NCI-H510A (cell line): ENCODE results near the gene PARS2.

ENCODE experiments used
- DNase-seq: peaks from one replicate; lab custom pipeline; 2025; lab: John Stamatoyannopoulos, UW

PARS2 gene

GRCh38 chr1:54736685-54737084, 27.6 kb downstream of the PARS2 start:
- no peak for DNase-seq

GRCh38 chr1:54728027-54728426, 36.3 kb downstream of the PARS2 start:
- no peak for DNase-seq

- no peak for DNase-seq
These were observed 39.6 kb downstream of the PARS2 start for GRCh38 chr1:54724771-54725170.

- DNase-seq = no peak
These were observed 40.3 kb downstream of the PARS2 start for GRCh38 chr1:54723985-54724384.

- DNase-seq = no peak
These were observed 42.6 kb downstream of the PARS2 start for GRCh38 chr1:54721719-54722118.

GRCh38 chr1:54716299-54717047, 47.9 kb downstream of the PARS2 start:
- no peak for DNase-seq

GRCh38 chr1:54715493-54716298, 48.6 kb downstream of the PARS2 start, which contains the start of gene TTC4:
TSS of gene TTC4 (plus strand) at chr1:54715861. CDS start at chr1:54715909, 48 bp downstream.
- peak; percentile 75 for DNase-seq

- DNase-seq = no peak
These were observed 49.3 kb downstream of the PARS2 start for GRCh38 chr1:54714881-54715492.

GRCh38 chr1:54711536-54711935, 52.8 kb downstream of the PARS2 start:
- DNase-seq = no peak

GRCh38 chr1:54710841-54711240, 53.5 kb downstream of the PARS2 start:
- no peak for DNase-seq

GRCh38 chr1:54710434-54710833, 53.9 kb downstream of the PARS2 start:
- DNase-seq = no peak

GRCh38 chr1:54709547-54710292, 54.6 kb downstream of the PARS2 start:
- DNase-seq = no peak

- no peak for DNase-seq
These were observed 55.9 kb downstream of the PARS2 start for GRCh38 chr1:54708385-54708784.
